ENCODE data around the gene ZNF554. TPM values are rescaled to one million over a fixed set of nuclear protein-coding genes. Genes with fewer than 3 reads are reported as not detected.

The ZNF554 gene
- total RNA-seq, 1 donor, result 1.8 TPM

Other genes starting within 250 kb of the ZNF554 start
- 2.0 TPM for gene GNG7, start 117.2 kb upstream of the ZNF554 start, total RNA-seq
- gene DIRAS1, start 98.5 kb upstream of the ZNF554 start, total RNA-seq, result 1.2 TPM
- 11.5 TPM for gene SLC39A3, start 79.9 kb upstream of the ZNF554 start, total RNA-seq
- 23.0 TPM for gene SGTA, start 36.6 kb upstream of the ZNF554 start, total RNA-seq
- gene THOP1, start 34.4 kb upstream of the ZNF554 start, total RNA-seq, result 15.4 TPM
- 3.1 TPM for gene ZNF555, start 21.6 kb downstream of the ZNF554 start, total RNA-seq
- not detected for gene ZNF556, start 47.5 kb downstream of the ZNF554 start, total RNA-seq
- 1.0 TPM for gene ZNF57, start 81.1 kb downstream of the ZNF554 start, total RNA-seq
- gene ZNF77, start 125.1 kb downstream of the ZNF554 start, total RNA-seq, result 1.4 TPM
- not detected for gene TLE6, start 157.7 kb downstream of the ZNF554 start, total RNA-seq
- 4.4 TPM for gene TLE2, start 209.4 kb downstream of the ZNF554 start, total RNA-seq
- 551 TPM for gene TLE5, start 242.6 kb downstream of the ZNF554 start, total RNA-seq

All from mononuclear cell (primary cell).